SK-N-SH (cell line): ENCODE data around the gene SLC35G2. TPM values are rescaled to one million over a fixed set of nuclear protein-coding genes. Genes with fewer than 3 reads are reported as not detected.
"Not testable (repeated sequence)": the region's sequence is repeated elsewhere in the genome, so short reads cannot be mapped to it uniquely, and the experiment has no call there.

ENCODE experiments used
- CTCF ChIA-PET: fragments of 300-600, 350-600 bp; formaldehyde crosslinking; extraction: SDS; loops from one replicate; lab custom pipeline; 2021; lab: Yijun Ruan, JAX
- POLR2A ChIA-PET: fragments of 350-600 bp; sonication (Branson Sonifier 250); formaldehyde crosslinking; extraction: SDS; loops from one replicate; lab custom pipeline; 2020; ENCODE audit warnings: antibody characterized with exemption, inconsistent platforms; lab: Yijun Ruan, JAX
- DNase-seq: peaks from one replicate; pipeline ENCODE4 v3.0.0; 2012
- H2AFZ ChIP-seq: fragments of 200-600 bp; sonication (generic); 2 replicates; pipeline ENCODE4 v1.8.1; 2016; ENCODE audit warnings: antibody characterized with exemption, mild to moderate bottlenecking, low read depth
- H3F3A ChIP-seq: fragments of 200-600 bp; sonication (generic); replicated peaks from 2 replicates; pipeline ENCODE3; 2016; ENCODE audit warnings: antibody characterized with exemption, mild to moderate bottlenecking; ENCODE audit not compliant: insufficient read depth
- H3K27ac ChIP-seq, 2 experiments: fragments of 200-500 bp in 1 of 2; fragments of 200-600 bp in 1 of 2; sonication (Bioruptor generic) in 1 of 2; sonication (generic), shearing (Covaris generic) in 1 of 2; 2 replicates each; pipeline versions ENCODE4 v1.5.1 to v1.6.1; 2014 to 2016; ENCODE audit warnings: low read depth in 2 of 2, inconsistent platforms in 1 of 2, low read length in 1 of 2, mild to moderate bottlenecking in 1 of 2, mixed read lengths in 1 of 2
- H3K27me3 ChIP-seq: fragments of 200-600 bp; sonication (generic), shearing (Covaris generic); 2 replicates; pipeline ENCODE4 v1.6.1; 2016; ENCODE audit warnings: mixed run types; ENCODE audit not compliant: insufficient read depth
- H3K36me3 ChIP-seq, 2 experiments: fragments of 200-500 bp in 1 of 2; fragments of 200-600 bp in 1 of 2; sonication (Bioruptor generic) in 1 of 2; sonication (generic) in 1 of 2; replicated peaks in 1 of 2; 2 replicates each; pipeline versions ENCODE3 to v1.5.1; 2014 to 2016; ENCODE audit warnings: low read length in 1 of 2, mild to moderate bottlenecking in 1 of 2; ENCODE audit not compliant: insufficient read depth in 2 of 2, control insufficient read depth in 1 of 2
- H3K4me1 ChIP-seq, 2 experiments: fragments of 200-500 bp in 1 of 2; fragments of 200-600 bp in 1 of 2; sonication (Bioruptor generic) in 1 of 2; sonication (generic), shearing (Covaris generic) in 1 of 2; 2 replicates each; pipeline versions ENCODE4 v1.5.1 to v1.6.1; 2014 to 2016; ENCODE audit warnings: low read depth in 1 of 2, low read length in 1 of 2, mixed run types in 1 of 2; ENCODE audit not compliant: insufficient read depth in 2 of 2, control insufficient read depth in 1 of 2
- H3K4me2 ChIP-seq: fragments of 200-600 bp; sonication (generic), shearing (Covaris generic); 2 replicates; pipeline ENCODE4 v1.6.1; 2017; ENCODE audit warnings: mixed run types
- H3K4me3 ChIP-seq, 2 experiments: fragments of 200-500 bp in 1 of 2; fragments of 200-600 bp in 1 of 2; sonication (Bioruptor generic) in 1 of 2; sonication (generic), shearing (Covaris generic) in 1 of 2; 2 replicates each; pipeline versions ENCODE4 v1.5.1 to v1.8.1; 2014 to 2016; ENCODE audit warnings: low read depth in 2 of 2, inconsistent platforms in 1 of 2, low read length in 1 of 2, mild to moderate bottlenecking in 1 of 2, mixed read lengths in 1 of 2, moderate library complexity in 1 of 2
- H3K79me2 ChIP-seq: fragments of 200-600 bp; sonication (generic); 2 replicates; pipeline ENCODE4 v1.8.1; 2017; ENCODE audit warnings: mild to moderate bottlenecking; ENCODE audit not compliant: insufficient read depth
- H3K9ac ChIP-seq: fragments of 200-600 bp; sonication (generic); 2 replicates; pipeline ENCODE4 v1.6.1; 2017; ENCODE audit warnings: mixed run types
- H3K9me2 ChIP-seq: fragments of 200-600 bp; sonication (generic); 2 replicates; pipeline ENCODE4 v1.6.1; 2017; ENCODE audit warnings: mixed run types
- H3K9me3 ChIP-seq: fragments of 200-600 bp; sonication (generic); 2 replicates; pipeline ENCODE4 v1.6.1; 2017; ENCODE audit warnings: mixed run types, mild to moderate bottlenecking, moderate library complexity
- H4K20me1 ChIP-seq: fragments of 200-600 bp; sonication (generic); 2 replicates; pipeline ENCODE4 v1.6.1; 2017; ENCODE audit warnings: mild to moderate bottlenecking, mixed run types; ENCODE audit not compliant: insufficient read depth
- FOSL2 ChIP-seq: IDR thresholded peaks from 2 replicates; pipeline ENCODE4 v1.4.0; 2012; ENCODE audit warnings: low read depth, mild to moderate bottlenecking, moderate library complexity, borderline replicate concordance
- IRF3 ChIP-seq: fragments of 150-350 bp; IDR thresholded peaks from 2 replicates; pipeline ENCODE4 v1.6.1; 2016; ENCODE audit warnings: mild to moderate bottlenecking, low read depth, low read length
- PBX3 ChIP-seq: IDR thresholded peaks from 2 replicates; pipeline ENCODE4; 2012
- RFX5 ChIP-seq: IDR thresholded peaks from 2 replicates; pipeline ENCODE4 v1.6.1; 2012; ENCODE audit warnings: mild to moderate bottlenecking, improper control_type of control experiment, low read length
- RXRA ChIP-seq: IDR thresholded peaks from 2 replicates; pipeline ENCODE4 v1.4.0; 2012; ENCODE audit warnings: low read depth, mild to moderate bottlenecking, borderline replicate concordance
- SMC3 ChIP-seq: IDR thresholded peaks from 2 replicates; pipeline ENCODE4 v1.6.1; 2012; ENCODE audit warnings: low read depth, low read length, improper control_type of control experiment
- TEAD4 ChIP-seq: IDR thresholded peaks from 2 replicates; pipeline ENCODE4 v1.4.0; 2012; ENCODE audit warnings: mild to moderate bottlenecking, borderline replicate concordance; ENCODE audit not compliant: insufficient read depth
- ZBTB33 ChIP-seq: IDR thresholded peaks from 2 replicates; pipeline ENCODE4 v1.4.0; 2012; ENCODE audit warnings: low read depth, borderline replicate concordance
- WGBS: methylation state at CpG from one replicate; pipeline ENCODE4 v1.1.6; 2017; ENCODE audit warnings: low lambda C conversion rate; 5-methylcytosine and 5-hydroxymethylcytosine counted together
- polyA plus RNA-seq, 3 experiments: library from polyadenylated mRNA; depleted of rRNA; stranded (reverse); fragments of >200 nt; gene quantifications; 2 replicates each; pipeline ENCODE4 v1.2.3, GENCODE V29; 2012

SLC35G2 gene
- polyA plus RNA-seq, 1 of the 3 experiments (the other 2 are of a cell fraction): 9.7 TPM

- TF ChIP-seq IRF3: no peak
- no peak for TF ChIP-seq SMC3
- TF ChIP-seq PBX3: no peak
- no peak for TF ChIP-seq TEAD4
- no peak for TF ChIP-seq RXRA
- TF ChIP-seq, all 33 proteins: peak for 0
Measured at GRCh38 chr3:136901391-136901790, 82.5 kb downstream of the SLC35G2 start (continued).

GRCh38 chr3:136902530-136902929 is 83.6 kb downstream of the SLC35G2 start:
- H3K4me2 ChIP-seq, H2AFZ ChIP-seq, H3K27ac ChIP-seq, H3K4me3 ChIP-seq, DNase-seq, H3K9ac ChIP-seq, H3K4me1 ChIP-seq, POLR2A ChIA-PET, H3K27me3 ChIP-seq, H3K9me2 ChIP-seq, H3F3A ChIP-seq, CTCF ChIA-PET: not testable (repeated sequence)
- H3K9me3 ChIP-seq: peaks cover 11% of the 10 kb centered on the region
- WGBS: 91% methylated on average over 1 of the region's 1 CpG
- peaks cover 100% of the 10 kb centered on the region for H3K79me2 ChIP-seq
- peaks cover 3 to 28% of the 10 kb centered on the region in 2 experiments for H3K36me3 ChIP-seq
- H4K20me1 ChIP-seq: peaks cover 12% of the 10 kb centered on the region

GRCh38 chr3:136903899-136904298 is 85.0 kb downstream of the SLC35G2 start:
- ChIA-PET POLR2A (no interaction called here), CTCF (interaction anchor here (0.7 kb wide), 2 partner anchors 12 to 47 kb away, joined by 3 read pairs; no protein-coding TSS in a partner anchor)
- Histone ChIP-seq H3K4me3 (no peak overlapping the region), H3K36me3 (peaks cover 3 to 28% of the 10 kb centered on the region in 2 experiments), H3F3A (no peaks in the 10 kb centered on the region), H3K79me2 (peaks cover 100% of the 10 kb centered on the region), H3K27me3 (no peaks in the 10 kb centered on the region), H3K9me3 (peaks cover 11% of the 10 kb centered on the region), H3K9ac (no peak overlapping the region), H3K4me1 (no peaks in the 10 kb centered on the region; a peak in 1 of 4 replicates), H4K20me1 (peaks cover 12% of the 10 kb centered on the region), H2AFZ (no peak overlapping the region), H3K9me2 (no peaks in the 10 kb centered on the region), H3K27ac (no peak overlapping the region), H3K4me2 (no peak overlapping the region)
- WGBS: 0% methylated on average over 1 of the region's 1 CpG
- no peak for TF ChIP-seq RFX5
- no peak for TF ChIP-seq ZBTB33
- no peak for TF ChIP-seq SMC3
- no peak for TF ChIP-seq FOSL2
- no peak for DNase-seq
